Activated effector memory CD4-positive, alpha-beta T cell treated with Interleukin-2 at 50 U/mL for 16 hours (primary cell): ENCODE data around the gene GRAMD2A.
A peak's percentile ranks its signal among the peaks of the same experiment; 100 is the strongest.

Experiments used
- DNase-seq: peaks from one replicate; pipeline ENCODE4 v3.0.0-alpha.2; 2020

GRAMD2A gene

DNA sequence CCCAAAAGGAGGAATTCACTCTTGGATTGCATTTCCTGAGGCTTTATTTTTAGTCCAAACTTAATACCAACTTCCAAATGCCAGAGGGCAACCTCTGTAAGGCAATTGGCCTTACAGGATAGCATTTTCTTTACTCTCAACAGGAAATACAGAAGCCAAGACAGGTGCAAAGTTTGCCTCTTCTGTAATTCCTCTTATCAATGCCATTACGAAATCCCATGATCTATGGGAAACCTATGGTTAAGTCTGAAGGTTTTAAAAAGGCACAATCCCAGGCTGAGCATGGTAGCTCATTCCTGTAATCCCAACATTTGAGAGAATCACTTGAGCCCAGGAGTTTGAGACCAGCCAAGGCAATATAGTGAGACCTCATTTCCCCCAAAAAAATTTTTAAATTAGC lies 18.5 kb upstream of the GRAMD2A start:
- no peak for DNase-seq

DNA sequence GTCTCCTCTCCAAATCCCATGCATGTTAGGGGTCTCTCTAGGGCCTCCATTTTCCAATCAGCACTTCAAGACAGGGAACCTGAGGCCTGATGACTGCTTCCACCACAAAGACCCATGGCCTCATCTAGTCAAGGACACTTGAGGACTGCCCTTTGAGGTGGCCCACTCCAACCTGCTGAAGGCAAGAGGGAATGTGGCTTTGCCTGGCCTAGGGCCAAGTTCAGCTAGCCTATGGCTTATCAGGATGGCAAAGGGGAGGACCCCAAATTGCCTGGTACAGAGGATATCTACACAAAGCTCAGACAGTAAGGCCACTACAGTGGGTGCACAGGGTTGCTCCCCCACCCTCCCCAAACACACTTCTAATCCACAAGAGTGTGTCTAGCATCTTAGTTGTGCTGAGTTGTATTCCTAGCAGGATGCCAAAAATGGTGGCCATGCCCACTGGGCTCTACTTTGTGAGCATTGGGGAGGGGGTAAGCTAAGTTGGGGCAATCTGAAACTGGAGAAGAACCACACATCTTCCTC lies 10.0 kb upstream of the GRAMD2A start:
- DNase-seq, result no peak

DNA sequence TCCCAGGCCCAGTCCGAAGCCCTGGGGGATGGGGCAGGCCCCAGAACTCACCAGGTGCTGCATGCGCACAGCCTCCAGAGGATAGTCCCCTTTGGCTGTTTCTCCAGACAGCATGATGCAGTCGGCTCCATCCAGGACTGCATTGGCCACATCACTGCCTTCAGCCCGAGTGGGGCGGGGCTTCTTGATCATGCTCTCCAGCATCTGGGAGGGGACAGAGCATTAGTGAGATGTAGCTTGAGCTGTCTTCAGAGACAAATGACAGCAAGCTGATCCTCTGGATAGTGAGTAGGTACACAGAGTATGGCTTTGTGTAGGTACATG lies 9.1 kb upstream of the GRAMD2A start:
- DNase-seq, result no peak

DNA sequence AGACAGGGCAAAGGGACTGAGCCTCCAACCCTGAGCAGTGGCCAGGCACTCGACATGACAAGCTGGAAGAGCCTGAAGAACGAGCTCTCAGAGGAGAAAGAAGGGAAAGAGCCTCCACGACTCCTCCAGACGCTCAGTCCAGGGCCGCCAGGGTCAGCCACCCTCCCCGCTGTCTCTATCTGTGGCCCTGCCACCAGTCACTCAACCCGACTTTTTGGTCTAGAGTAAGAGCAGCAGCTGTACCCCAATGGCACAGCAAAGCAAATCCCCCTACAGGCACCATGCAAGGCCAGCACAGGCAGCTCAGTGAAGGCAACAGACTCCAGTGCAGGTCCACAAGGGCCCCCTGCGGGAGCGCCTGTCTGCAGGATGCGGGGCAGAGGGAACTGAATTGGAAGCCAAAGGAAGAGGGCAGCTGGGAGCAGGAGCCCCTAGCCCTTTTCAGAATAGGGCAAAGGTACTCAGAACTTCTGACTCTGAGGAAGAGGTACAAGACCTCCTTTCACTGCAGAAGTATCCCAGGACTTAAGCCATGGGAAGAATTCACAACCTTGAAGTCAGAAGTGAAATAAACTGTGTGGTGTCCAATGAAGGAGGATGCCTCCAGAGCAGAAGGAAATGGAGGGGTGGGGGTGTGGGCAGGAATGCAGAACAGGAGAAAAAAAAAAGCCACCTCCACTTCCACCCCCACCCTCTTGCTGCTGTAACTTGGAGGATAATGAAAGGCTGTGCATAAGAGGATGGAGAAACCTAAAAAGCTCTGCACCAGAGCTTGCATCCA lies 8.5 kb upstream of the GRAMD2A start:
- DNase-seq, result no peak

DNA sequence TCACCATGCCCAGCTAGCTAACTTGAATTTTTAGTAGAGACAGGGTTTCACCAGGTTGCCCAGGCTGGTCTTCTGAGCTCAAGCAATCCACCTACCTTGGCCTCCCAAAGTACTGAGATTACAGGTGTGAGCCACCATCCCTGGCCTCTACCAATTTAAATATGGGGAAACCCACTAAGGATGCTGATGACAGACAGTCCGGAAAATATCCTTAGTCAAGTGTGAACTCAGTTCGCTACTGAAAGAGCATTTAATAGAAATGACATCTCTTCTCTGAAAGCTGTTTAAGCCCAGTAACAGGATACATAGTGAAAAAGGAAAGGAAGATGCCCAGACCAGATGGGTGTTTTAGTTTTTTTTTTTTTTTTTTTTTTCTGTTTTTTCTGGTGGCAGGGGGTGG lies 7.7 kb upstream of the GRAMD2A start:
- no peak for DNase-seq

DNA sequence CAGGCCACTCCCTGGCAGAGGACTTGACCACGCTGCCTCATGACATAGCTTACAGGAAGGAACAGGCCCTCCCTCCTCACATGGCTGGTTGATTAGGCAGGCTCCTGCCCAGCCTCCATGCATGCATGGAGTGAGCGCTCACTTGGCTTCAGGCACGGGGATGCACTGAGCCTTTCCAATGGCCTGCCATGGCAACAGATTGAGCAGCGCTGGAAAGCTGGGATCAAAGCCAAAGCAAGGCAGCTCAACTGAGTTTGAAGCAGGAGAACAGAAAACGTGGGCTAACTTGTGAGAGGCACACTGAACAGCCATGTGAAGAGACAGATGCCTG lies 5.9 kb upstream of the GRAMD2A start:
- DNase-seq, result no peak

DNA sequence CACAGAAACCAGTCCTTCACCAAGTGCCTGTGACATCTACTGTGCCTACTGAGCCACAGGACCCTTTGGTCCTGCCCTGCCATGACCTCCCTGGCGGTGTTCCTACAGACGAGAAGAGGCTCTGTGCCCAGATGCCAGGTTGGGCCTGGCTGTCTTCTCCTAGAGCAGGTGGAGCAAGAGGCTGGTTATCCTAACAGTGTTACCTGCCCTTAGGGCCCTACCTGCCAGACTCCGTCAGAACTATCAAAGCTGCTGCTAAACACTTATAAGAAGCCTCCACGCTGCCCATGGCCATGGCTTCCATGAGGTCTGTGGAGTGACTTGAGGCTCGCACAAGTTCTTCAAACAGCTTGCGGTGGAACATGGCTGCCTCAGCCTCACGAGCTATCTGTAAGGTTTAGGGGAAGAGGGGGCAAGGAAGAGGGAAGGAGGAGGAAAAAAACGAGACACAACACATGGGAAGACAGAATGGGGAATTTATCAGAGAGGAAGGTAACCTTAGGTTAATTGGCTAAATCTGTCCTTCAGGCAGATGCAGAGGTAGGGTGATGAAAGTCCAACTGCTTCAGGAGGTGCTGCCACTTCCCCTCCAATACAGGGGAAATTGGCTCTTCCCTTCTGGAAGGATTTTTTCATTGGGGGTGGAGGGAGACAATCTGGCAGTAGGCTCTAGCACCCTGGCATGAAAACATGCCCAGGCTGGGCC lies 5.4 kb upstream of the GRAMD2A start:
- no peak for DNase-seq

DNA sequence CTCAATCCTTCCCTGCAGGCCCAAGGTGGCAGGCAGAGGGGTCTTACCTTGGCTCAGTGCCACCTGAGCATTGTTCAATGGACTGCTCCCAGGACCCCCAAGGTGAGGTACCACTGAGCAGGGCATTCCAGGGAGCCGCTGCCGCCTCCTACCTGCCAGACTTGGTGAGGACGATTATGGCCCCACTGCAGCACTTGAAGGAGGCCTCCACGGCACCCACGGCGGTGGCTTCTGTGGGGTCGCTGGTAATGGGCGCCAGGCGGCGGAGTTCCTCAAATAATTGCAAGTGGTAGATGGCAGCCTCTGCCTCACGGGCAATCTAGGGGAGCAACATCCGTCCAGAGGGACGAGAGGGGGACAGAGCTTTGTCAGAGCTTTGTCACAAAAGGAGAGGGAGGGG lies 4.7 kb upstream of the GRAMD2A start:
- DNase-seq, result no peak

DNA sequence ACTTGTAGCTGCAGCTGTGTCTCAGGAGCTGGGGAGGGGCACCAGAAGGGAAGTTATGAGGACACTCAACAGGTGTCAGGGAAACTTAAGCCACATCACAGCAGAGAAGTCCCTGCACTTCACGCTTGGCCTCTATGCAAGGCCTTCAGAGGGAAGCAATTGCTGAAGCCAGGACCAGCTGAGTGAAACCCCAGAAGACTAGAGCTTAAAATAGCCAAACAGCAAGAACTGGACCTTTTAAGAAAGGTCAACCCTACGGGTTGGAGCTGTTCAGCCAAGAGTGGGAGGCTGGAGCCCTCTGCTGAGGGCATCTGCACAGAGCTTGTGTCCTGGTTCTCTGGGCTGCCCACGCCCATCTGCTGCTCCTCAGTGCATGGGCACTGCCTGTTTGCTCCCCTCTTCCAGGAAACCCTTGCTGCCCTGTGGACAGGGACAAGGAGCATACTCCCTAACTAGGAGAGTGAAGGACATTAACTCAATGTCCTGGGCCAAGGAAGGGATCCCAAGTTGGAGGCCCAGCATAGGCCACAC lies 3.9 kb upstream of the GRAMD2A start:
- no peak for DNase-seq

DNA sequence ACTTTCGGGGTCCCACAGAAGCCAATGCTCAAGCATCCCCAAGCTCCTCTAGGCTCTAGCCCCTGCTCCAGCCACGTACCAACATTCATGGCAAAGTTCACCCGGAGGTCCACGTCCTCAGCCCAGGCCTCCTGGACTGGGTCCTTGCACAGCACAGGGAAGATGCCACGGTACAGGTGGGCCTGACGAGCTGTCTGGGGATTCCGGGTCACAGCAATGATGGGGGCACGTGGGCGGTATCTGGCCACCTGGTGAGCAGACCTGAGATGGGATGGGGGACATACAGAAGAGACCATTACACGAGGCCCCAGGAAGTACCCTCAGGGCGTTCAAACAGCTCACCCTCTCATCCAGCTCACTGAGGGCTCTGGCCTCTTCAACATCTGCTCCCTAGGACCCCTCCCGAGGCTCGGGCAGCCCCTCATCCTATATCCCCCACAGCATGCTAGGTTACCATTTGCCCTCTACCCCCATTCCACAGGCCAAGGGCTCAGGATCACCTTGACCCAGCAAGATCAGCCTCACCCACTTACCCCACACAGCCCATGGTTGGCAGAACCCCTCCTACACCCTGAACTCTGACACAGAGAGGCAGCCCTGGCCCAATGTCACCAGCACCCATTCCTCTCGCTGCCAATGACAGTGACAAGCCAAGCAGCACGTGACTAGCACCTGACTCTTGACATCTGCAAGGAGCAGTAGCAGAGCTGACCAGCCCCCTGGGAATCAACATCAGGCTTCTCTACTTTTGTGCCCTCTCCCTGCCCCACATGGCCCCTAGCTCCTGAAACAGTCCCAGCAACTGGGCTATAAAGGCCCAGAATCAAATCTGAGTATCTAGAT lies 3.0 kb upstream of the GRAMD2A start:
- no peak for DNase-seq

DNA sequence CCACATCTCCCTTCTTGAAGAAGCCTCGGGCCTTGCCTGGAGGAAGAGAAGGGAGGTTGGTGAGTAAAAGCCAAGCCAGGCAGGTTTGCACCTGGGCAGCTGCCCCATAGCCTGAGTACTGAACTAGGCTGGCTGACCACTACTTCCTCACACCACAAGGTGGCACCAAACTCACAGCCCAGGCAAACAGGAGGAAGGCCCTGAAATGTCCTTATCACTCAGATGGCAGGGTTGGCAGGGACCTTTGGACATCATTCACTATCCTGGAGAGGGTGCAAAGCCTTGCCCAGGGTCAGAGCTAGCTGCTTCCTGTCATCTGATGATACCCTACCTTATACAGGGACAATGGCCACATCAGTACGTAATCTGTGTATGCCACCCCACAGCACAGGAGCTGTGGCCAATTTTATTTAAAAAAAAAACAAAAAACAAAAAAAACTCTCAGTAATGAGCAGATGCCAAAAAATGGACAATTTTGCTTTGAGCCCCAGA lies 2.2 kb upstream of the GRAMD2A start:
- DNase-seq, result peak; percentile 59

DNA sequence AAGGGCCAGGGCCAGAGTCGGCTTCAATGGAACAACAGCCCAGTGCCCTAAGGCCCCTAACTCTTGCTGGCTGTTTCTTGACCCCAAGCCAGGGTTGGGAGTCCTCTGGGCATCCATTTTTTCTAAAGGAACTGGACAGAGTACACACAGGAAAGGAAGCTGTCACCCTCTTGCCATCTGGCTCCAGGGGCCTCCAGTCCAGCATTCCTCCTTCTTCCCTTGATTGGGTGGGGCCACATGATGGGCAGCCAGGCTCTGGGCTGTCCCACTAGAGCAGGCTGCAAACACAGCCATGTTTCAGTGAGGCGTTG lies 1.6 kb upstream of the GRAMD2A start:
- DNase-seq, result no peak

DNA sequence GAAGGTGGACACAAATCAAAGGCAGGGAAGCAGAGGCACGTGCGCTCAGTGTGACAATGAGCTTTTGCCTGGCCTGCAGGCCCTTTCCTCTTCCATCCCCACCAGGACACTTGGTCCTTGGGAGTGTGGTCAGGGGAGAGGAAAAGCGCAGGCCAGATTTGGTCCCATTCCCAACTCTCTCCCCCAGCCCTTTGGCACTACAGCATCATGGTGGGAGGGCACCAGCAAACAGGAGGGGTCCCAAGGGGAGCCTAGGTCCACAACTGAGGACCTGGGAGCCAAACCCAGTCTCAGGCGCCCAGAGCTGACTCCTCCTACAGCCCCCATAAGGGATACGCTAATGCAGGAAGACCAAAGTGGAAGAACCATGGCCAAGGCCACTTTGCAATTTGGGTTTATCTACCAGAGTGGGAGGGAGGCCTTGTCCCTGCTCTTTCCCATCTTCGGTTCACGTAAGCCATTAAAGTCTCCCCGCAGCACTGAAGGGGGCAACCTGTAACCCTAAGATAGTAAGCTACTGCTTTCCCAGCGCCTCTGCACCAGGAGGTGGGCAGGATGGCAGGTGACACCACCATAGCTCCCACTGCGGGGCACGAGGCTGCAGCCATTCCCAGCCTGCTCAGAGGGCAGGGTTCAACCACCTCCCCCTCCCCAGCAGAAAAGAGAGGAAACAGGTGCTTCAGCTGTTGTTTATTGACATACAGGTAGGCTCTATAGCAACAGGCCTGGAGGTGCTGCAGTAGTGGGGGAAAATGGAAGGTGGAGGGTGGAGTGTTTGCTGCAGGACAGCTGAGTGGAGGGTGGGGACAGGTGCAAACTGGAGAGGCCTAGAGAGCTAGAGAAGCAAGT lies 993 bp upstream of the GRAMD2A start:
- DNase-seq, result no peak

DNA sequence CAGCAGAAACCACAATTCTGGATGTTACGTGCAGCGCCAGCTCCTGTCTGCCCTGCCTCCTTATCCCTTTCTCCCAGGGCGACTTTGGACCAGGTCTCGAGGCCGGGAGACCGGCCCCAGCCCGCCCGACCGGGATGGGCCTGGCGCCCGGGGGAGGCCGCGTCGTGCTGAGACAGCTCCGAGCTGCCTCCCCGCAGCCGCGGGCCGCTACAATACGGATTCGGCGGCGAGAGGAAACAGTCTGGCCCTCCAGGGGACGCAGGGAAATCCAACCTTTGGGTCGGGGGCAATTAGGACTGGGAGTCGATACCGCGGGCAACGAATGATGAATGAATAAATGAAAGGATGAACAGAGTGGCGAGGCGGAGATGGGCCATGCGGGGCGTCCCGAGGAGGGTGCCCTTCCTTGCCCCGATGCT lies 537 bp downstream of the GRAMD2A start:
- no peak for DNase-seq

DNA sequence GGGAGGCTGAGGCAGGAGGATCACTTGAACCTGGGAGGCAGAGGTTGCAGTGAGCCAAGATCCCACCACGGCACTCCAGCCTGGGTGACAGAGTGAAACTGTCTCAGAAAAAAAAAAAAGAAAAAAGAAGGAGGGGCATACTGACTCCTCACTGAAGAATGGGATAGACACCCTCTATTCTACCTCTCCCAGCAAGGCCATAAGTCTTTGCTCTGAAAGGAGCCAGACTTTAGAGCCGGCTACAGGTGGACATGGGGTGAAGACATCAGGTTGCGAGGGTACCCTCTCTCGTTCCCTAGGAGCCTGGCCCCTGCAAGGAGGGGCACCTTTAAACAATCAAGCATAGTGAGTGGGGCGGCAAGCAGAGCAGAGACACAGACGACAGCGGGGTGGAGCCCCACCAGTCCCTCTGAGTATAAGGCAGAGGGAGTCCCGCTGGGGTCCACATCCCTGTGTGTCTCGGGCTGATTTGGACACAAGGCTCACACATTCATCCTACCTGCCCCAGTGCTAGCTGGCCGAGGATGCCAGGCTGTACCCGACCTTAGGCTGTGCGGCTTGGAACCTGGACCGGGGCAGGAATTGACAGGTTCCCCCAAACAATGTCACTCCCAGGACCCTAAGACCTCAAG lies 1.1 kb downstream of the GRAMD2A start:
- no peak for DNase-seq

DNA sequence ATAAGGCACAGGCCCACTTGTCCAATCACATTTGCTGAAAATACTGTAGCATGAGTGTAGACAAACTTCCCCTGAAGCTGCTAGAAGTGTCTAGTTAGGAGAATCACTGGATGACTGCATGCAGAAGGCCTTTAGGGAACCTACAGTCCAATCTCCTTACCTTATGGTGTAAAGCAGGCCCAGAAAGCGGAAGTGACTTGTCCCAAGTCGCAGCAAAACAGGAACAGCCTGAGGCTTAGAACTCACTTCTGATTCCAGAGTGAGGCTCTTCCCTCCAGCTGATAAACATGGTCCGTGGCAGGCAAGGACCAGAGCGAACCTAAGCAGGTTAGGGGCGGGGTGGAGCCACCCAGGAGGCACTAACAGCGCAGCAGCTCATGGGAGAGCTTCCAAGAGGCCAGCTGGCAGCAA lies 2.5 kb downstream of the GRAMD2A start:
- no peak for DNase-seq

DNA sequence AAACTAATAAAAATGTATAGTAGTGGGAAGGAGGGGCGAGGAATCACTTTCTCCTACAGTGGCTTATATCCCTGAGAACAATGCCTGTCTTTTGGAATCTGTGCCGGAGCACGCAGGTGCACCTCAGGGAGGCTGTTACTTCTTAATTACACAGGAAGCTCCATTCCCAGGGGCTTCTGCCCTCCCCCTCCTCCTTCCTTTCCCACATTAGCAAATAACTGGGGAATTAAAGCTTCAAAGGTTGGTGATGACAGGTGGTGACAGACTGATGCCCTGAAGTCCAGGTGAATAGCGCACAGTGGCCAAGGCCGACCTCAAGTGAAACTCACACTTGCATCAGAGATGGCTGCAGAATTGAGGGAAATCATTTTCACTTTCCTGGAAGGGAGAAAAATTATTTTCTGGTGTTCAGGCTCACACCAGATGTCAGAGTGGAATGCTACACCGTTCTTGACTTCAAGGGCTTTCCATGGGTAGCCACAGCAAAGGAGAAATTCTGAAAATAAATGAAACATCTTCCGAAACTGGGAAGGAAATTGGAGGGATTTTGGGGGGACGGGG lies 3.7 kb downstream of the GRAMD2A start:
- DNase-seq, result no peak

DNA sequence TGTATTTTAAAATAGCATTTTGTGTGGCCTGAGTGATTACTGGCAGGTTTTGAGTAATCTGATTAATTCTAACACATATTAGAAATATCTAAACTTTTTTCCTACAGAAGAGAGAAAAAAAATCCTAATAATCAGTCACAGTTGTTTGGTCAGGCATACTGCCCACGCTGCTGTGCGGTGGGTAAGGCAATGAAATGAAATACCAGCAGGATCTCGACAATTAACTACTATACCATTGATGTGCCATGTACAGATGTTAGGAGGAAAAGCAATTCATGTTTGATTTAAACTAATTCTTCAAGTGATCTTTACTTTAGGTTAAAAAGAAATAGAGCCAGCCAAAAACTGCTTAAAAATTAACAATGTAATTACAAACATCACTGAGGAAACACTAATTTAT lies 5.2 kb downstream of the GRAMD2A start:
- no peak for DNase-seq

DNA sequence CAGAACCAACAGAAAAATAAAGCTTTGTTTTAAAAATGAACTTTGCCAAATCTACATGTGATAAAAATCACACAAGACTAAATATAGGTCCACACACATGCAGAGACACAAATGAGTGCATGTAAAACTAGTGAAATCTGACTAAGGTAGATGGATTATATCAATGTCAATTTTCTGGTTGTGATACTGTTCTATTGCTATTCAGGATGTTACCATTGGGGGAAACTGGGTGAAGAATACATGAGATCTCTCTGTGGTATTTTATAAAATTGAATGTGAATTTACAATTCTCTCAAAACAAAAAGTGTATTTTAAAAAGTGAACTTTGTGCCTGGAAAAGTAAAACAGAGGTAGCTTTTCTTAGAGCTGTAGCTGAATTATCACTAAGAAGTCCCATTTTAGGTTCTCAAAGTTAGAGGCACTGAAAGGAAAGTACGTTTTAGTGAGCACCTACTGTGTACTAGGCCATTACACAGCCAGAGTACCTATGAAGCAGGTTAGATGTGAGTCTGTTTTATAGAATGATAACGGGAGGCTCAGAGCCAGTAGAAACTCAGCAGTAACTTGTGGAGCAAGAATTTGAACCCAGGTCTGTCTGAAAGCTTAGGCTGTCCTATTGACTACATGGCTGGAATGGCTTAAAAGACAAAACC lies 8.2 kb downstream of the GRAMD2A start:
- DNase-seq, result no peak

DNA sequence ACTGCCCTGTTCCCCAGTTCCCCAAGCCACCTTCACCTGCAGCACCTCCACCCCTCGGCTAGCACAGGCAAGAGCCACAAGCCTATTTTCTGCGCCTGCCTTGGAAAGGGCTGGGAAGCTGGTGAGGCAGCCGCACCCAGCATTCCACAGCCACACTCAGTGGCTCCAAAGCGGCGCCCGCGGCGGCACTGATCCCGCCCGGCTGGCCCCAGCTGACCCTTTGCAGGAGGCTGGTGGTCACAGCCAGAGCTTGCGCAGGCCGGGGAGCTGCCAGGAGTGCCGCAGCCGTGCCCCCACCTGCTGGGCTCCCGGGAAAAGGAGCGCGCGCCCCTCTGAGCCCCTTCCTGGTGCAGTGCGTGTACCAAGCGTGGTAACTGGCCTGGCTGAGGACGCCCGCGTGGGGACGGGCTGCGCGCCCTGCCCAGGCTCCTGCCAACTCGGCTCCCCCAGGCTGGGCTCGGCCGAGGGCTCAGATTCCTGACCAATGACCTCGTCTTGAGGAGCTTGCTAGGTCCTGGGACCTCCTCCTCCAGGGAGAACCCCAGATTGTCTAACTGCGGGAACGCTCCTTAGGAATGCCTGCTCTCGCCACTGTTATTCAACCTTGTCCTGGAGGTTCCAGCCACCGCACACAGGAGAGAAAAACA lies 13.3 kb downstream of the GRAMD2A start:
- no peak for DNase-seq

DNA sequence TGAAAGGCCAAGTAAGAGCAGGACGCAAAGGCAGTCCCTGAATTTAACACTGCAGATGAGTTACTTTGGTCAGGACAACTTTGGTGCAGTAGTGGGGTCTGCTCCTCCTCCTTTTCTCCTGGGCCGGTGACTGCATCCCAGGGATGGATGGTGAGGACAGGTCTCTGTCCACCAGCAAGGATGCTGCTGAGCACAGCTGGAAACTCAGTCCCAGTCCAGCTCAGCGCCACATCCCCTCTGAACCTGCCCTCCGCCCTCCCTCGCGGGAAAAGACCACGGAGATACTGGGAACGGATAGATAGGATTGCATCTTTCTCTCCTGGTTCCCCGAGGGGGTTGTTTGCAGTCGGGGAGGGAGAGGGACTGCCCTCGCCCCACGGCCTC lies 13.8 kb downstream of the GRAMD2A start:
- DNase-seq, result no peak
